Frontal cortex (tissue), 4 donors: Measurements from ENCODE around the gene SYCN. TPM values are rescaled to one million over a fixed set of nuclear protein-coding genes. Genes with fewer than 3 reads are reported as not detected.

Experiments used
- DNase-seq, 2 donors: peaks; one replicate each; pipeline ENCODE4 v3.0.0; 2012; ENCODE audit warnings: low spot score in 2 of 2
- FAIRE-seq: peaks from 2 replicates; lab custom pipeline; 2012; peaks lifted over from hg19 to GRCh38; lab: Jason Lieb, UNC
- total RNA-seq: library from RNA; depleted of rRNA; stranded (reverse); fragments of >200 nt; gene quantifications from one replicate; pipeline ENCODE4 v1.2.3, GENCODE V29; 2014
- donor health status: control.
- donor health status: control.
- donor health status: control.

Gene SYCN
- total RNA-seq, 1 donor from 2014 or later = not detected

DNA sequence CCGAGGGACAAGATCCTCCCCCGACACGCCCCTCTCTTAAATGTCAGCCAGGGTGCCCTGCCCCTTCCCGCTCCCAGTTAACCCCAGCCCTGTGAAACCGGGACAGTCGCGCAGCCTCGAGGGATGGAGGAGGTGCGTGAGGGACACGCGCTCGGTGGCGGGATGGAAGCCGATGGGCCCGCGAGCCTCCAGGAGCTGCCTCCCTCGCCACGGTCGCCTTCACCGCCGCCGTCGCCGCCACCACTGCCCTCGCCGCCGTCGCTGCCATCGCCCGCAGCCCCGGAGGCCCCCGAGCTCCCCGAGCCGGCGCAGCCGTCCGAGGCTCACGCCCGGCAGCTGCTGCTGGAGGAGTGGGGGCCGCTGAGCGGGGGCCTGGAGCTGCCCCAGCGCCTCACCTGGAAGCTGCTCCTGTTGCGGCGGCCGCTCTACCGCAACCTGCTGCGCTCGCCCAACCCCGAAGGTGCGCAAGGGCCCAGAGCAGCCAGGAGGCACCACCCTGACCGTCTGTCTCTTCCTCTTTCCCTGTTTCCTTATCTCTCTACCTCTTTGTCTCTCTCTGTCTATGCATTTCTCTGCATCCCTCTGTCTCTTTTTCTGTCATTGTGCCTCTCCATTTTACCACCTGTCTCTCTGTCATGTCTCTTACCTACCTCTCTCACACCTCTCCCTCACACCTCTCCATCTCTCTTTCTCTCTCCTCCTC, 7.1 kb downstream of the SYCN start, which contains the start of gene NCCRP1:
Gene NCCRP1 (plus strand): TSS at position 105 of the 703 bp plus-strand sequence. CDS start 19 bp downstream, at position 124.
- DNase-seq (no peak), FAIRE-seq (no peak)

DNA sequence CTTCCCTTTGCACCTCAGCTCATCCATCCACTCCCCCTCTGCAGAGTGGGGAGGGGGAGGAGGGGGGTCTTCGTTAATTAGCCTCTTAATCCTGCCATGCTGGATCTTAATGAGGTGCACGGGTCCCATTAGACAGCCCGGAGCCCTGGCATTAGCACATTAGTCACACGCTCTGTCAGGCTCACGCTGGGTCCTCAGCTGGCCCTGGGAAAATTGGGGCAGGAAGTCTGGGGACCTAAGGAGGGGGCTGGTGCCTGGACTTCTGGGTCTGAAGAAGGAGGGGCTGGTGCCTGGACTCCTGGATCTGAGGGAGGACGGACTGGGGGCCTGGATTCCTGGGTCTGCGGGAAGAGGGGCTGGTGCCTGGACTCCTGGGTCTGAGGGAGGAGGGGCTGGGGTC, 7.7 kb downstream of the SYCN start:
- DNase-seq = no peak
- no peak for FAIRE-seq

DNA sequence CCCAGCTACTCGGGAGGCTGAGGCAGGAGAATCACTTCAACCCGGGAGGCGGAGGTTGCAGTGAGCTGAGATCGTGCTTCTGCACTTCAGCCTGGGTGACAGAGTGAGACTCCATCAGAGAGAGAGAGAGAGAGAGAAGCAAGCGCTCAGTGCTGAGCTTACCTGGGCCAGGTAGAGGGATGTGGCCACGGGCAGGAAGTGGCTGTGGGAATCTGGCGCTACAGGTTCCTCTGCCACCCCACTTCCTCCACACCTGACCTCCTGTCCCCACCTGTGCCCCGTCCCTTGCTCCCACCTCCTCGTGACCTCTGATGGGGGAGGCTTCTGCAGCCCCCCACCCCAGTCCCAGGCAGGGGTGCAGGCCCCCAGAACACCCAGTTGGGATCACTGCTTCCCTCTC, 8.3 kb downstream of the SYCN start:
- DNase-seq (no peak), FAIRE-seq (no peak)

DNA sequence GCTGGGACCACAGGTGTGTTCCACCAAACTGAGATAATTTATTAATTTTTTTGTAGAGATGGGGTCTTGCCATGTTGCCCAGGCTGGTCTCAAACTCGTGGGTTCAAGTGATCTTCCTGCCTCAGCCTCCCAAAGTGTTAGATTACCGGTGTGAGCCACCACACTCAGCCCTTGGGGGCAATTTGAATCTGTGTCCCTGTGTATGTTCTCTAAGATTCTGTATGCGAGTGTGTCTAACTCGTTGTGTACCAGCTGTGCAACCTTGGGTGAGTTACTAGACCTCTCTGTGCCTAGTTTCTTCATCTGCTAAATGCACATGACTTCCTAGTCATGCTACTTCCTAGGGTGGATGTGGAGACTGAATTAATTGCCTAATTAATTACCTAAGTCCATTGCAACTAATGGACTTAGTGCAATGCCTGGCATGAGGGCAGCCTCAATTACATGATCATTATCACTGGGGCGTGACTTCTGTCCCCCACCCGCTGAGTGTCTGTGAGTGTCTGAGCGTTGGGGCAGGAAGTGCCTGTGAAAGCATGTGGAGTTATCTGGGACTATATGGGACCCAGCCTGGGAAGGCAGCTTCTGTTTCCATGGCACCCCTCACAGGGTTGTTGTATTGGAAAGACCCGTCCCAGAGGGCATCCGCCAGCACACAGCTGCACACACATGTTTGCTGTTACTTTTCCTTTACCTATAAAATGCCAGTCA, 9.1 kb downstream of the SYCN start:
- no peak for DNase-seq

DNA sequence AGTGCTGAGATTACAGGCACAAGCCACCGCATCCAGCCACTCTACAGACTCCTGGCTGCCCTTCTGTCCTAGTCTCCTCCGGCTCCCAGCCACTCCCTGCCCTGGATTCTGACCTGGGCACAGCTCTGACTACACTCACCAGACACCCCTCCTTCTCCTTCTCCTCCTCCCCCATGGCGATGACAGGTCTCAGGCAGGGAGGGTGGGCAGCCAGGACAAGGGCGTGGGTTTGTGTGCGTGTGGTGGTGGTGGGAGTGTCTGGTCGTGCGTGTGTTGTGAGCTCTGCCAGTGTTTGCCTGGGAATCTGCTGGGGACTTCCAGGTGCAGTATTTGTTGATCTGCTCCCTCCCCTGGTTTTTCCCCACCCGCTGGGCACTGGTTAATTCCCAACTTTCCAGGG, 10.3 kb downstream of the SYCN start:
- DNase-seq = no peak
- FAIRE-seq = no peak

More for the DNA sequence above, 9.1 kb downstream of the SYCN start:
- FAIRE-seq = no peak

DNA sequence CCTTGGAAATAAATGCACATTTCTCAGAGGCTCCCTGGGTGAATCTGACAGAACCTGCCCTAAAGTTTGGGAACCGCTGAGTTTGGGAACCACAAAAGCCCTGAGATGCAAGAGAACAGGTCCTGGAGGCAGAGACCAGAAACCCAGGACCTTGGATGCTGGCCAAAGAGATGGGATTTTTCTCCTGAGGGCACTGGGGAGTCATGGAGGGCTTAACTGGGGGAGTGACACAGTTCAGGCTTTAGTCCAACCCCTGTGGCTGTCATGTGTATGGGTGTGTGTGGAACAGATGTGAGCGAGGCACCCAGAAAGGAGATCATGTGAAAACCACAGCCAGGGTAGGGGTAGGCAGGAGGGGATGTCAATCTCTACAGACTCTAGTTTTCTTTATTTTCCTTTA, 11.2 kb downstream of the SYCN start:
- no peak for FAIRE-seq

DNA sequence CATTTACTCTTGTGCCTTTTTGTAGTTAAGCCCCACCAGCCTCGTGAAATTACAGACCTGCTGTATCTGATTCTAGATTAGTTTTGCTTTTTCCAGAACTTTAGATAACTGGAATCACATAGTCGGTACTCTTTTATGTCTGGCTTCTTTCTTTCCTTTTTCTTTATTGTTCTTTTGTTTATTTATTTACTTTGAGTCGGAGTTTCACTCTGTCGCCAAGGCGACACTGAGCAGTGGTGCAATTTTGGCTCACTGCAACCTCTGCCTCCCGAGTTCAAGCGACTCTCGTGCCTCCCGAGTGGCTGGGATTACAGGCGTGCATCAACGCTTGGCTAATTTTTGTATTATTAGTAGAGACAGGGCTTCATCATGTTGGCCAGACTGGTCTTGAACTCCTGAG, 13.3 kb downstream of the SYCN start:
- no peak for DNase-seq
- no peak for FAIRE-seq

More for the DNA sequence above, 11.2 kb downstream of the SYCN start:
- no peak for DNase-seq

DNA sequence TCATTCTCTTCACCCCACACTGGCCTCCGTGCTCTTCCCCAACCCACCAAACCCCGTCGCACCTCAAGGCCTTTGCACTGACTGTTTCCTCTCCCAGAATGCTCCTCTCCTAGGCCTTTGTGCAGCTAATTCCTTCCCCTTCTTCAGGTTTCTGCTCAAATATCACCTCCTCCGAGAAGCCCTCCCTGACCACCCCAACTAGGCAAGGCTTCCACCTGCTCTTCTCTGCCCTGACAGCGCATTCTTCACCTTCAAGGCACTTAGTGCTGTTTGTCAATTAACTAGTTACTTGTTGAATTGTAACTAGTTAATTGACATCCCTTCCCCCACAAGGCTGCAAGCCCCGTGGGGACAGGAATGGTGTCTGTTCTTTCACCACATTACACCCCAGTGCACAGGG, 15.1 kb downstream of the SYCN start:
- FAIRE-seq = no peak
- DNase-seq = no peak

DNA sequence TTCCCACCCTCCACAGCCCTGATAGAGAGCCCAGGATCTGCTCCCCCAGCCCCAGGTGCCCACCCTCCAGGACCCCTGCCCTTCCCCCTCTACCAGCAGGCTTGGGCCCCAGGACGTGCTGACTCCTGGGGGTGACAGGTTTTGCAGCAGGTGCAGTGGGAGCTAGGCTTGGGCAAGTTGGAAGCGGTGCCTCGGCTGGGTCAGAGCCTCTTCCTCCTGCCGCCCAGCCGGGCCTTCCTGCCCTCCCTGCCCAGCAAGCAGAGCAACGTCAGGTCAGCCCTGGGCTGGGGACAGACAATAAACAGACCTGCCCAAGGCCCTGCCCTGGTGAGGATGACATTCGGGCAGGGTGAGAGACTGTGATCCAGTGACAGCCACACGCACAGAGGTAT, 16.5 kb downstream of the SYCN start:
- no peak for DNase-seq
- FAIRE-seq = no peak

DNA sequence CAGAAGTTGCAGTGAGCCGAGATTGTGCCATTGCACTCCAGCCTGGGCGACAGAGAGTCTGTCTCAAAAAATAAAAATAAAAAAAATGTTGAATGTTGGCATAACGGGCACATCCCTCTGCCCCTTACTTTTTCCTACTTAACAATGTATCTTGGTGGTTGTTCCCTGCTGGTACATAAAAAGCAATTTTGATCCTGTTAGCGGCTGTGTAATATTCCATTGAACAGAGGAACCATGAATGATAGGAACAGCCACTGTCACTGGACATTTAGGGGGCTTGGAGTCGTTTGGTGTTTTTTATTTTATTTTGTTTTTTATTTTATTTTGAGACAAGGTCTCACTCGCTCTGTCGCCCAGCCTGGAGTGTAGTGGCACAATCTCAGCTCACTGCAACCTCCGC, 17.7 kb downstream of the SYCN start:
- FAIRE-seq = no peak

DNA sequence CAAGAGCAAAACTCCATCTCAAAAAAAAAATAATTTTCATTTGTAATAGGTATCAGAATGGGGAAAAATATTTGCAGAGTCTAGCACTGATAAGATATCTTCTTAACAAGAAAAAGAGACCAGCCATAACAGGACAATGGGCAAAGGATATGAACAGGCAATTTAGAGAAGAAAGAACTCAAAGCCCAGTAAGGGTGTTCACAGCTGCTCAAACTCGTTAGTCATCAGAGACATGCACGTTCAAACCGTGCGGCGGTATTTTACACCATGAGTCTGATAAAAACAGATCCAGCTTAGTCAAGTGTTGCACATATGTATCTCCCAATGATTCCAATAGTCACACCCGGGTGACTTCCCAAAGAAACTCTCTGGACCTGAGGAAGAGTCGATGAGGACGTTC, 21.0 kb downstream of the SYCN start:
- FAIRE-seq (no peak), DNase-seq (no peak)

More for the DNA sequence above, 17.7 kb downstream of the SYCN start:
- no peak for DNase-seq

DNA sequence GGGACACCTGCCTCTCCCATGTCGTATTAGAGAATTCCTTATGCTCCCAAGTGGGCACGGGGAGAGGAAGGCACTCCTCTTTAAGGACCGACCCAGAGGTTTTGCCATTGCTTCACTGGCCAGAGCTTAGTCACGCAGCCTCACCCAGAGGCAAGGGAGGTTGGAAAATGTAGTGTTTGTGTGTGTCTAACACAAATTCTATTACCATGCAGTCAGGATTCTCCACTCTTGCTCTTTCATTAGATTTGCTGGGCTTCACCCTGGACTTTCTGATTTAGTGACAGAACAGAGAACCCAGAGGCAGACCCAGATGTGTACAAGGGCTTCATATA, 21.9 kb downstream of the SYCN start:
- no peak for DNase-seq
- no peak for FAIRE-seq

DNA sequence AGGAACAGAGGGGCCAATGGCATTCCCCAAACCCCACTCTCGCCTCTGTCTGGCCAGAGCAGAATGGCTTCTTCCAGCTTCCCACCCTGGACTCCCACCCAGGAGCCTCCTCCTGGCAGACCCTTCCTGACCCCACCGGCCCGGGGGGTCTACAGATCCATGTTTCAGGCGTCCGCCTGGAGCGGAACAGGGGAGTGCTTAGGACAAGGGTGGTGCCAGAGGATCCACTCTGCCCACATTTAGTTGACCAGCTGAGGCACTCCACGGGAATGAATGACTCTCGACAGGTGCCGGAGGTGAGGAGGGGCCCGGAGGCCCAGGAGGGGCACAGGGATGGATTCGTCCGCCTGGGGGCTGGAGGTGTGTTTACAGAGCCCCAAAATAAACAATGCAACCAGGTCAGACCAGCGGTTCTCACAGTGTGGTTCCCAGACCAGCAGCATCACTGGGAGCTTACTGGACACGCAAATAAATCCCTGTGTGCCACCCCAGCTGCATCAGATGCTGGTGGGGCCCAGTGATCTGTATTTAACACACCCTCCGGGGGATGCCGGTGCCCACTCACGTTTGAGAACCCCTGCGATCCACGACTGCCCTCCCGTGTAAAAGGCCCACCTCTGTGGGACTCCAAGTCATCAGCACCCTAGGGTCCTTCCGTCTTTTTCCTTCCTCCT, 22.4 kb downstream of the SYCN start:
- FAIRE-seq = no peak
- DNase-seq = no peak

DNA sequence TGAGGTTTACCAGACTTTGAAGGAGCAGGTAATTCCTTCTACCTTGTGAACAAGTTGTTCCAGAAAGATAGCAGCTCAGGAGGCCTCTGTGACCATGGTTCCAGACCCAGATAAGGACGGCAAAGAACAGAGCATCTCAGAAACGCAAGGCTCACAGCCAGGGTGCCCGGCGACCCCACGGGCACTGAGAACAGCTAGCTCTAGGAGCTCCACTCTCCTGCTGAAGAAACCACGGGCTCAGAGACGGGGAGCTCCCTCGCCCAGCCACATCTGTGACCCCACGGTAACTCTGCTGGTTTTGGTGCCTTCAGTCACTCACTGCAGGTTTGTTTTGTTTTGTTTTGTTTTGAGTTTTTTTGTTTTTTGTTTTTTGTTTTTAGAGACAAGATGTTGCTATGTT, 23.3 kb downstream of the SYCN start:
- FAIRE-seq = no peak
- no peak for DNase-seq

DNA sequence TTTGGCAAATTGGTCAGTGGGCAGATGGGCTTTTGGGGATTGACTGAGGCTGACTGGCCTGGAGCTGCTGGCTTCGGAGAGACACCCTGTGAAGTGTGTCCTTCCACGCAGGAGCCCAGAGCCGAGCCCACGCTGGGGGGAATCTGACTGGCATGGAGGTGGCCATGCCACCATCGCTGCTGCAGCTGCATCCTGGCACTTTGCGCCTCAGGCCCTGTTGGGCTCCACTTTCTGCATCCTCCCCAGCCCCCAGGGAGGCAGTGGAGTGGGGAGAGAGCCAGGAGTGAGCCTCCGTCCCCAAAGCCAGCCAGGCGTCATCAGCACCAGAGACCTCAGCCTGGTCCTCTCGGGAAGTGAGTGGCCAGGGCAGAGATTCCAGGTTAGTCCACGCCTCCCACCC, 24.3 kb downstream of the SYCN start:
- FAIRE-seq = no peak

DNA sequence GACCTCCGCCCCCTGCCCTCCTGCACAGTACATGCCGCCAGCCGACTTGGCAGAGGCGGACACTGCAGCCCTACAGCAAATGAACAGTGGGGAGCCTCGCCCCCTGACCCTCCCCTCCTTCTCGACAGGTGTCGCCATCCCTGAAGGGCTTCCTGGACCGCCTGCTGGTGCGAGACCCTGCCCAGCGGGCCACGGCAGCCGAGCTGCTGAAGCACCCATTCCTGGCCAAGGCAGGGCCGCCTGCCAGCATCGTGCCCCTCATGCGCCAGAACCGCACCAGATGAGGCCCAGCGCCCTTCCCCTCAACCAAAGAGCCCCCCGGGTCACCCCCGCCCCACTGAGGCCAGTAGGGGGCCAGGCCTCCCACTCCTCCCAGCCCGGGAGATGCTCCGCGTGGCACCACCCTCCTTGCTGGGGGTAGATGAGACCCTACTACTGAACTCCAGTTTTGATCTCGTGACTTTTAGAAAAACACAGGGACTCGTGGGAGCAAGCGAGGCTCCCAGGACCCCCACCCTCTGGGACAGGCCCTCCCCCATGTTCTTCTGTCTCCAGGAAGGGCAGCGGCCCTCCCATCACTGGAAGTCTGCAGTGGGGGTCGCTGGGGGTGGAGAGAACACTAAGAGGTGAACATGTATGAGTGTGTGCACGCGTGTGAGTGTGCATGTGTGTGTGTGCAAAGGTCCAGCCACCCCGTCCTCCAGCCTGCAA, 25.6 kb downstream of the SYCN start:
- DNase-seq (no peak), FAIRE-seq (no peak)

More for the DNA sequence above, 24.3 kb downstream of the SYCN start:
- DNase-seq = no peak

DNA sequence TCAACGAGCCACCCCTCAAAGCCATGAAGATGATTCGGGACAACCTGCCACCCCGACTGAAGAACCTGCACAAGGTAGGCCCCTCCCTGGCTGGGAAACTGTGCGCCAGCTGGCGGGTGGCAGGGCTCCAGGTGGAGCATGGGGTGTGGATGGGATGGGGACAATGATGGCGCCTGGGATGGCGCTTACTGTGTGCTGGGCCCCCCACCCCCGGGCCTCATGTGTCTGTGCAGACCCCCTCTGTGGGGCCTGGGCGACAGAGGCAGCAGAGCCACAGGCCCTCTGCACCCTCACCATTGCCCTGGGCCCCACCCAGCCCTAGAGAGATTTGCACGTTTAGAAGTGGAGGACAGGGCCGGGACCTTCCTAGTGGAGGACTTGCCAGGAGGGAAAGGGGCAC, 26.3 kb downstream of the SYCN start:
- FAIRE-seq (no peak), DNase-seq (no peak)

DNA sequence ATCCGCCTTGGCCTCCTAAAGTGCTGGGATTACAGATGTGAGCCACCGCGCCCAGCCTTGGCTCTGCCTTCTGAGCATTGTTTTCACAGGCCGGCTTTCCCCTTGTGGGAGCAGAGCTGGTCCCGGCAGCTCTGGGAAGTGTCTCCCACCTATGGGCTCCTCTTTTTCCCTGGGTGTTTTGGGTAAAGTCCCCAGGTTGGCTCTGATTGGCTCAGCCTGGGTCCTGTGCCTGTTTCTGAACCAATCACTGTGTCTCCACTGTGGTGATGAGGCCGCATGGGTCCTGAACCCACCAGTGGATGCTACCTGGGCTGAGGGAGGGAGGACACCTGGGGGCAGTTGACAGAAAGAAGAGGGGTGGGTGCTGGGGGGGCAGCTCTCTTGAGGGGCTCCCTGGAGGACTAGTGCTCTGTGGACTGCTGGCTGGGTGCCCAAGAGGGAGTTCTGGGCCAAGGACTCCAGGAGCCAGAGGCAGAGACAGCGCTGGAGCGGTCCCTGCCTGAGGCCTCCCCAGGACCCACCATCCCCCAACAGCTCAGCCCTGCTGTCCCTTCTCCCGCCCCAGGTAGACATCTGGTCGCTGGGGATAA, 26.9 kb downstream of the SYCN start:
- FAIRE-seq (no peak), DNase-seq (no peak)

DNA sequence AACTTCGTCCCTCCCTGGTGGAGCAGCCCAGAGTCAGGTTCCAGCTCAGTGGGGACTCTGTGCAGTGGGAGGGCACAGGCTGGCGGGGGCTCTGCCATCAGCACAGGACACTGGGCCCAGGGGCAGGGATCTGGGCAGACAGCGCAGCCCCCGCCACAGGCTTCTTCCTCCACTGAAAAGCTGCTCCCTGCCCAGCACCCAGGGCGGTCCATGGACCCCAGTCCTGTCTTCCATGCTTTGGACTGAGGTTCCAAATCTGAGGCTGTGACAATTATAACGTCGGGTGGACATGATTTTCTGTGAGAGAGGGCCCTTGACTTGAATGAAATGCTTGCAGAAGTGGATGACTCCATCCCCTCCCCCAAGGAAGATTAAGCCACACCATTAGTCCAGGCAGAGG, 28.5 kb downstream of the SYCN start:
- DNase-seq = no peak
- no peak for FAIRE-seq
